Kidney glomerular epithelial cell (primary cell): ENCODE measurements around the gene ZBED5.

Experiments used
- DNase-seq: peaks from one replicate; lab custom pipeline; 2025; lab: John Stamatoyannopoulos, UW

The ZBED5 gene

DNA sequence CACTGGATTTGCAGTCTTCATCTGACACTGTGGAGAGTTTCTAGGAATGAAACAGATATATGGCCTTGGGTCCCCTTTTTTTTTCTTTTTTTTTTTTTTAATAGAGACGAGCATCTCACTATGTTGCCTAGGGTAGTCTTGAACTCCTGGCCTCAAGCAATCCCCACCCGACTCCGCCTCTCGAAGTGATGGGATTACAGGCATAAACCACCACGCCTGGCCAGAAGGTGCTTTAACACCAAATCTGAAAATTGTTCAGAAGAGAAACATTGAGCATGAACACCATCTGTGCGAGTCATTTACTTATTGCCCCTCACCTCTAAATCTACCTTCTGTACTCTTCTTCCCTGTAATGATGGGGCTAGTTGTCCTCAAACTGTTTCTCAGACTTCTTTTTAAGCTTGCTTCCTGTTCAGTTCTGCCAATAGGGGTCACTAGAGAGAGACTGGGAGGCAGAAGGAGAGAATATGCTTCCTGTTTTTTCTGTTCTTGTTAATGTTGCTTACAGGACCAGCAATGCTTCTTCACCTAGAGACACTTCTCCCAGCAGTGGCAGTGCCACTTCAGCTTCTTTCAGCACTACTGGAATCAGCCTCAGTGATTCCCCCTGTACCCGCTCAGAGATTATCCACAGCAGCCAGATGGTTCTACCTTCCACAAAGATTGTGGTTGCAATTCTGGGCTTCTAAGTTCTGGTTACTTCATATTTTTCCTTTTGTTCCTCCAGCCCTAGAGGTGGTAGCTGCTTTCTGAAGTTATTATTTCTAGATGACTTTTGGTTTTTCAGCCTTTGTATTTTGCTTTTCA lies 20.8 kb upstream of the ZBED5 start:
- peak; percentile 67 for DNase-seq

GRCh38 chr11:10876158-10876557 lies 18.3 kb upstream of the ZBED5 start:
- DNase-seq, result no peak

- DNase-seq, result no peak
Observed at GRCh38 chr11:10875430-10876021, 17.7 kb upstream of the ZBED5 start.

DNA sequence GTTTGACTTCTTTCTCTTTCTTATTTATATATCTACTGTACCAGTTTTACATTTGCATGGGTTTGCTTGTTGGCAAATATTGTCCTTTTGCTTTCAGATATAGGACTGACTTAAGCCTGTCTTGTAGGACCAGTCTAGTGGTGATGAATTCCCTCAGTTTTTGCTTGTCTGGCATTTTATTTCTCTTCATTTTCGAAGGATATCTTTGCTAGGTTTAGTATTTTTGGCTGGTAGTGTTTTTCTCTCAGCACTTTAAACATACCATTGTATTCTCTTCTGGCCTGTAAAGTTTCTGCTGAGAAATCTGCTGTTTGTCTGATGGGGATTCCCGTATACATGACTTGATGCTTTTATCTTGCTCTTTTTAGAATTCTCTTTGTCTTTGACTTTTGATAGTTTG lies 14.2 kb upstream of the ZBED5 start:
- DNase-seq, result no peak

- no peak for DNase-seq
Observed at GRCh38 chr11:10868352-10868751, 10.5 kb upstream of the ZBED5 start.

GRCh38 chr11:10866893-10867331 lies 9.1 kb upstream of the ZBED5 start:
- DNase-seq, result peak; percentile 86

DNA sequence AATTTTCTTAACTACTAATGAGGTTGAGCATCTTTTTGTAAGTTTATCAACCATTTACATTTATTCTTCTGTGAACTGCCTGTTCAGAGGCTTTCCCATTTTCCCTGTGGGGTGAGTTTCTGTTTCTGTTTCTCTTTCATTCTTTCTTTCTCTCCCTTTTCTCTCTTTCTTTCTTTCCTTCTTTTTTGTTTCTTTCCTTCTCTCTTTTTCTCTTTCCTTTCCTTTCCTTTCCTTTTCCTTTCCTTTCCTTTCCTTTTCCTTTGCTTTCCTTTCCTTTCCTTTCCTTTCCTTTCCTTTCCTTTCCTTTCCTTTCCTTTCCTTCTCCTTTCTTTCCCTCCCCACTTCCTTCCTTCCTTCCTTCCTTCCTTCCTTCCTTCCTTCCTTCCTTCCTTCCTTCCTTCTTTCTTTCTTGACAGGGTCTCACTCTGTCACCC lies 8.0 kb upstream of the ZBED5 start:
- DNase-seq, result no peak

DNA sequence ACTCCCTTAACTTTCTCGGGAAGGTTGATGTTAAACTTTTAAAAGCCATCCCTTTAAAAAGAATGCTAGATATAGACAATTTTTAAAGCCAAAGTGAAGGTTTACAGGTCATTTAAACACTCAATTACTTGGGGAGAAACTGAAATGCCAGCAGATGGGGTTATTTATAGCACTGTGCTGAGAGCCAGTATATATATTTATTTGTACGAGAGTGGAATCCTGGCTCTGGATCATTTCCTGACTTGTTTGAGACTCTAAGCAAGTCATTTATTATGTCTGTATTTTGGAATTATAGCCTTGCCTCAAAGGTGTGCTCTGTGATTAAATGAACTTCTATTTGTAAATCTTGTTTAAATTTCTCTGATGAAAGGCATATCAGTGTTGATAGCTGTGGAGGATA lies 6.8 kb upstream of the ZBED5 start:
- DNase-seq, result no peak

DNA sequence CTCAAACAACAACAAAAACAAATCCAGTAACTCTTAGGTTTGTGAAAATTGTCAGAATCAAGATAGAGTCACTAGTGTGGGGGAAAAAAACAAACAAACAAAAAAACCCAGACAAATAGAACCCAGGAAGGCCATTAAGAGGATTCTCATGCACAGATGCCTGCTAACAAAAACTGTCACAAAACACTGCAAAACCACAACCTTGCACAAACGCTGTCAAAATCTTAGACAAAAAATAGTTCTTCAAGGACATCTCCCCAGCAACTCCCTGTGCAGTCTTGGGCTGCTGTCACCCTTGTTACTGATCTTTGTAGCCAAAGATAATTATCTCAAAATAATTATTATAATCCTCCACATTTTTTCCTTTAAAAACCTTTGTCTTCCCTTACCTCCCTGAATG lies 4.6 kb upstream of the ZBED5 start:
- DNase-seq, result no peak

GRCh38 chr11:10861799-10862198 lies 3.9 kb upstream of the ZBED5 start:
- DNase-seq, result no peak

DNA sequence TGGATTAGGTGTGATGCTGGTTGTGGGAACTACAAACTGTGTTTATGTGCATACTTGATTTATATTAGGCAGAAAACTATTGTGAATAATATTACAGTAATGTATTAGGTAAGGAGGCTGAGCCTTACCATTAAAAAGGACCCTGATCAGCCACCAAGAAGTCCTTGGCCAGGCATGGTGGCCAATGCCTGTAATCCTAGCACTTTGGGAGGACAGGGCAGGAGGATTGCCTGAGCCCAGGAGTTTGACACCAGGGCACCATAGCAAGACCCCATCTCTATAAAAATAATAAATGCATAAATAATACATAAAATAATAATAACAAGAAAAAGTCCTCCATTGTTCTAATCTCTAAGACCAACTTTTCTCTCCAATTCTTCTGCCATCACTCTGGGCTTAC lies 3.2 kb upstream of the ZBED5 start:
- no peak for DNase-seq

GRCh38 chr11:10858439-10859325 lies 829 bp upstream of the ZBED5 start:
- peak; percentile 17 for DNase-seq

GRCh38 chr11:10857459-10857708 lies 469 bp downstream of the ZBED5 start:
- no peak for DNase-seq

GRCh38 chr11:10856689-10857458 lies 979 bp downstream of the ZBED5 start:
- no peak for DNase-seq

DNA sequence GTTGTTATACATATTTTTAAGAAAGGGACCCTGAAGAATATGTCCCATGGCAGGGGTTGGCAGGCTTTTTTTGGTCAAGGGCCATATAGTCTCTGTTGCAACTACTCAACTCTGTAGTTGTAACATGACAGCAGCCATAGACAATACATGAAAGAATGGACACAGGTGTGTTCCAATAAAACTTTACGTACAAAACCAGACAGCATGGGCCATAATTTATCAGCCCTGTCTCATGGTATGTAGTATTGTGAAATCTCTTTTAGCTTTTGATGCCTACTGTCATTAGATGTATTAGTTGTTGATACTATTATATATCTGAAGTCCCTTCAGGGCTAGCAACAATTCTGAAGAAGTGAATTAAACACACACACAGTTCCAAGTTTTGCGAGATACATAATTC lies 2.6 kb downstream of the ZBED5 start:
- no peak for DNase-seq

DNA sequence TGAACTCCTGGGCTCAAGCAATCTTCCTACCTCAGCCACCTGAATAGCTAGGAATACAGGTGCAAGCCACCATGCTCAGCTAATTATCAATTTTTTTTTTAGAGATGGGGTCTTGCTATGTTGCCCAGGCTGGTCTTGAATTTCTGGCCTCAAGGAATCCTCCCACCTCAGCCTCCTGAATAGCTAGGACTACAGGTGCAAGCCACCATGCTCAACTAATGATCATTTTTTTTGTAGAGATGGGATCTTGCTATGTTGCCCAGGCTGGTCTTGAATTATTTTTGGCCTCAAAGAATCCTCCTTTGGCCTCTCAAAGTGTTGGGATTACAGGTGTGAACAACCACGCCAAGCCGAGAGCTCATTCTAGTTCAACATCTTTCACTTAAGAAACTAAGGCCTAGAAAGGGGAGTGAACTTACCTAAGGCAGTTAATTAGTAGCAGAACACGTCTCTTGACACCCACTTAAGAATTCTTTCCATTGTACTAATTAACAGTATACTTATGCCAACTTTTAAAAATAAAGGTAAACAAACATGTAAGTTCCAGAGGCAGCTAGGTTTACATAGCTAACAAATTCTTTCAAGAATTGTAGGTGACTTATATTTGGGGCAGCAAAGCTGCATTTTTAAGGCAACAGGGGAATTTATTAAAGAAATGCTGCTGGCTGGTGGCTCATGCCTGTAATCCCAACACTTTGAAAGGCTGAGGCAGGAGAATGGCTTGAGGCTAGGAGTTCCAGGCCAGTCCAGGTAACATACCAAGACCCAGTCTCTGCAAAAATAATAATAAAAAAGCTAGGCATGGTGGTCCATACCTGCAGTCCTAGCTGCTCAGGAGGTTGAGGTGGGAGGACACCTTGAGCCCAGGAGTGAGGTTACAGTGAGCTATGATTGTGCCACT lies 9.6 kb downstream of the ZBED5 start:
- DNase-seq, result no peak

GRCh38 chr11:10846660-10847059 lies 11.2 kb downstream of the ZBED5 start:
- no peak for DNase-seq

DNA sequence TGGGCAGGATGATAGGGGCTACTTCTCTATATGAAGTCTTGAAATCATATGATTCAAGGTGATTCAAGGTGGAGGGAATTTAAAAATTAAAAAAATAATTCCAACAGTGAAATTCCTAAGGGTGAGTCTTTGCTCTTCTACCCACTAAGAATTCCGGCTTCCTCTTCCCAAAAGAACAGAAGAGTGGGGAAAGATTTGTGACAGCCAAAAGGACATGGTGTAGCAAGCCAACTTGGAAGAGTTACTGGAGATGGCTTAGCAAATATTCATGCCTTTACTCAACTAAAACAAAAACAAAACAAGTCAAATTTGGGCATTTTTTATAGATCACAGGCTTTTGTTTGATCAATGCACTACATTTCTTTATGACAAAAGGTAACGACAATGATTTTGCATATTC lies 12.3 kb downstream of the ZBED5 start:
- no peak for DNase-seq

DNA sequence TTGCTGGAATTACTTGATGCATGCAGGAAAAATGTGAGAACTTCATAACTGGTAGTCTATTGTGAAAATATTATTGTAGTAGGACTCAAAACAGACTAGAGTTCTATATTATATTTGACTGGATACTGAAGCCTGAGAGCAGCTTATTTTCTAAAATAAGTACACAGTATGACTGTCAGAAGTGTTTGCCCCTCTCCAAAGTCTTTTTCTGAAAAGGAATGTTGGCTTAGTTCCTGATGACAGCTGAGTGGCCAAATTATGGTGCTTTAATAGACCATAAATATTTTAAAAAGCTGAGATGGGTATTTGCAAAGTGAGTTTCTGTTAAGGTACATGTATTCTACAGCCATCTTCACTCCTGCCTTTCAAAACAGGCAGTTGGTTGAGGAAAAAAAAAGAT lies 13.1 kb downstream of the ZBED5 start:
- no peak for DNase-seq

- DNase-seq, result no peak
Observed at GRCh38 chr11:10844356-10844755, 13.5 kb downstream of the ZBED5 start.

DNA sequence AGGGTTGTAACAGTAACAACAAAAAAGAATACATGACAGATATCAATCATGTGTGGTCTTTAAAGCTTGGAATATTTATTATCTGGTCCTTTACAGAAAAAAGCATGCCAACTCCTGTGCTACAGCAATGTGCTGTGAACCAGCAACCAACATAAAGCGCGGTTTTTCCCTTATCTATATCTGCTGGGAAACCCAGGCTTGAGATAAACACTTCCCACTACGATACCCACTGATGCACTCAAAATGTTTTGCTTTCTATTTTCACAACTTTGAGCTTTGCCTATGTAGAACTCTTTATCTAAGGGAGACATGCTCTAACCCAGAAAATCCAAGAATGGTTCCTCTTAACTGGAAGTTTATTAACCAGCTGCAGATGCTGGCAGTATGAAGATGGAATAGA lies 19.0 kb downstream of the ZBED5 start:
- no peak for DNase-seq
